SH-SY5Y (cell line): ENCODE results near the gene NABP1.

Experiments
- GATA2 ChIP-seq: IDR thresholded peaks from 2 replicates; pipeline ENCODE4 v1.6.1; 2011; ENCODE audit warnings: mild to moderate bottlenecking, low read depth, low read length
- GATA3 ChIP-seq: IDR thresholded peaks from 2 replicates; pipeline ENCODE4 v1.6.1; 2011; ENCODE audit warnings: low read depth, mild to moderate bottlenecking, low read length, moderate library complexity

NABP1 gene

GRCh38 chr2:191642541-191642940 lies 35.4 kb upstream of the NABP1 start:
- TF ChIP-seq GATA2 (no peak), GATA3 (no peak)

GRCh38 chr2:191643429-191643828 lies 34.5 kb upstream of the NABP1 start:
- TF ChIP-seq GATA3: no peak
- peak; percentile 34; the same call in 1 of the 2 replicates for TF ChIP-seq GATA2

GRCh38 chr2:191645032-191645431 lies 32.9 kb upstream of the NABP1 start:
- no peak for TF ChIP-seq GATA3
- no peak for TF ChIP-seq GATA2

GRCh38 chr2:191645434-191646162 lies 32.3 kb upstream of the NABP1 start:
- TF ChIP-seq GATA3 (no peak), GATA2 (no peak)

GRCh38 chr2:191646163-191646902 lies 31.6 kb upstream of the NABP1 start:
- TF ChIP-seq GATA3 (peak; percentile 51; the same call in 1 of the 2 replicates), GATA2 (peak; percentile 81)

- no peak for TF ChIP-seq GATA3
- no peak for TF ChIP-seq GATA2
Observed at GRCh38 chr2:191649519-191649918, 28.4 kb upstream of the NABP1 start.

DNA sequence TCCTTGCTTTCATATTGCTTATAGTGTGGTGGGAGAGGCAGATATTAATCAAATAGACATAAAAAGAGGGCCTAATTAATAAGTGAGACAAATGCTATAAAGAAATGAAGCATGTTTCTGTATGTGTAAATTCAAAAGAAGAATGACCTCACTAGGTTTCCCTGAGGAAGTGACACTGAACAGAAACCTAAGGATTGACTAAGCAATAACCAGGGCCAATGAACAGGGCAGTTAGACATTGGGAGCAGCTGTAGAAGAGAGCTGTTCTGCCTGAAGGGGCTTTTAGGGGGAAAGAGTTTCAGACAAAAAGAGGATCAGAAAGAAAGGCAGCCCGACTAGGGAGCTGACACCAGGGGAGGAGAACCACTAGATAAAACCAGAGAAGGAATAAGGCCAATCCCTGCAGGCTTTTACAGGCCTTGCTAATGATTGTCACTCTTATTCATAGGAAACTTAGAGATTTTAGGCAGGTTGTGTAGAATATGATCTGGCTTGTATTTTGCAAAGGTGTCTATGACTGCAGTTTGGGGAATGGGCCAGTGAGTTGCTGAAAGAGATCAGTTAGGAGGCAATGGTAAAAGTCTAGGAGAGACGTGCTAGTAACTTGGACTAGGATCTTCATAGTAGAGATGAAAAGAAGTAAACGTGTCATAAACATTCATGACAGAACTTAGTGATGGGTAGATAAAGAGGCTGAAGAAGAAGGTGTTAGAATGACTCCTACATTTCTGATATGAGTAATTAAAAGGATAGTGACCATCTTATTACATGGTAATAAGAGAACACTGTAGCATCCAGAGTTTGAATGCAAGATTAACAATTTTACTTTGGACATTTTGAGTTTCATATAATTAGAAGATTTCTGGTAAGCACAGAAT lies 26.8 kb upstream of the NABP1 start:
- no peak for TF ChIP-seq GATA2
- TF ChIP-seq GATA3: no peak

DNA sequence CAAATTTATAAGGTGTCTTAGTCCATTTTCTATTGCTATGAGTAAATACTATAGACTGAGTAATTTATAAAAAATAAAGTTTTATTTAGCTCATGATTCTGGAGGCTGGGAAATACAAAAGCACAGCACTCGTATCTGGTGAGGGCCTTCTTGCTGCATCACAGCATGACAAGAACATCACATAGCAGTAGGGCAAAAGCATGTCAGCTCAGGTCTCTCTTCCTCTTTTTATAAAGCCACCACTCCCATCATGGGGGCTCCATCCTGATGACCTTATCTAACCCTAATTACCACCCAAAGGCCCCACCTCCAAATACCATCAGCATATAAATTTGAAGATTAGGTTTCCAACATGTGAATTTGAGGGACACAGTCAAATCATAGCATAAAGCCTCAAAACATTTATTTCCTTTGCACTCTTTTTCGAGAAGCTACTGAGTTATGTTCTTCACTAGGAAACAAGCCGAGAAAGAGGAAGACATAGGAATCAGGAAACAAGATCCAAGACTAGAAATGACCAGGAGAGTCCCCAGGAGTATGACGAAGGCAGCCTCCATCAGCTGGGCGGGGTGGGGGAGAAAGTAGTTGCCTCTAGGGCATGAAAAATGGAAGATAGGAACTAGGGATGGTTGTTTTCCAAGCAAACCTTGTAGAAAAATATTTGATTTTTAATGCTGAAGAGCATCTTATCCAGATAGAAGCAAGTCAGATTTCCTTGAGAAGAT lies 24.1 kb upstream of the NABP1 start:
- TF ChIP-seq GATA2: no peak
- no peak for TF ChIP-seq GATA3

GRCh38 chr2:191656391-191656790 lies 21.5 kb upstream of the NABP1 start:
- no peak for TF ChIP-seq GATA3
- no peak for TF ChIP-seq GATA2

DNA sequence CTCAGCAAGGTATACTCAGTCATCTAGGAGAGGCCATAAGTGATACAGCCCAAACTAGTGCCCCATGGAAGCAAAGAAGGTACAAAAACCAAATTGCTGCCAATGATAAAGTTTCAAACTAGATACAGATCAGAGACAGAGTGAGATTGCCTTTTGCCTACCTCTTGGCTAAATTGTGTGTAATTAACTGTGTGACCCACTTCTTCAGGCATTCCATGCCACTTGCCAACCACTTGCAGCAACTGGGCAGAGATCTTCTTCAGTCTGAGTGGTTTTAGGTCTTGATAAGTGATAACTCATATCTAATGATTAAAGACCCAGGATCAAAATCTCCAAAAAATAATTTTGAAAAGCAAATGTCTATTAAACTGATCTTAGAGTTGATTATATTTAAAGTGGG lies 21.1 kb upstream of the NABP1 start:
- TF ChIP-seq GATA3 (no peak), GATA2 (no peak)

GRCh38 chr2:191657977-191658376 lies 20.0 kb upstream of the NABP1 start:
- TF ChIP-seq GATA2 (no peak), GATA3 (no peak)

- TF ChIP-seq GATA2: no peak
- TF ChIP-seq GATA3: no peak
Observed at GRCh38 chr2:191659198-191659597, 18.7 kb upstream of the NABP1 start.

GRCh38 chr2:191660575-191660974 lies 17.4 kb upstream of the NABP1 start:
- TF ChIP-seq GATA3: no peak
- TF ChIP-seq GATA2: no peak

DNA sequence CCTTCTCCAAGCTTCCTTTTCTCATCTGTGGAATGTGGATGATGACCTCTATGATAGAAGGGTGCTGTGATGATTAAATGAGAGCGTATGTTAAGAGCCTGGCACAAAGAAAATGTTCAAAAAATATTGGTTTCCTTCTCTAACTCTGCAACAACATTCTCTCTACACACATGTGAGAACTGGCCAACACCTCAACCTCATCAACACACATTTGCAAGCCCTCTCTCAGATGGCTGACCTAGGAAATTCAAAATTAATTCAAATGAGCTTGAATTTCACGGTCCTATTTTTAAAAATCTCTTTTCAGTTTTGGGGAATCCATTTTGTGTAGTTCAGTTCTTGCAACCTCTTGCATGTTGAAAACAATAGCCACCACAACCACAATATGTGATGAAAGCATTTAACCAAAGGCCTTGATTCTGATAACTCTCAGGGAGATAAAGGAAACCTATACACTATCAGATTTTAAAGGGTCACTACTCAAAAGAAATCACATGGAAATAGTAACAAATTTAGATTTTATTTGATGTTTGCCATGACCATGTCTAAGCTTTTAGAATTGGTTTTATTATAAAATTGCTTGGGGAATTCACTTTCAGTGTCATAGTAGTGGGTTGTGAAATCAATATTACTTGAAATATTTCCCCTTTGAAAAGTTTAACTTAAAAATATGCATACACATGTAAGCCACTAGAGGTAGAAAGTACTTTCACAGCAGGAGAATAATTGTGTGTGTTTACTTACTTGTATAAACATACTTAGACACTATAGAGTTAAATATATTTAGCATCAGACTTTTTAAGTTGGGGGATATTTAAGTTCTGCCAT lies 16.6 kb upstream of the NABP1 start:
- no peak for TF ChIP-seq GATA2
- no peak for TF ChIP-seq GATA3
